ENCODE measurements around the gene BANF2.
A peak's percentile ranks its signal among the peaks of the same experiment; 100 is the strongest.

BANF2 gene

GRCh38 chr20:17664025-17664633, 35.6 kb upstream of the BANF2 start:
- DNase-seq, result no peak

DNA sequence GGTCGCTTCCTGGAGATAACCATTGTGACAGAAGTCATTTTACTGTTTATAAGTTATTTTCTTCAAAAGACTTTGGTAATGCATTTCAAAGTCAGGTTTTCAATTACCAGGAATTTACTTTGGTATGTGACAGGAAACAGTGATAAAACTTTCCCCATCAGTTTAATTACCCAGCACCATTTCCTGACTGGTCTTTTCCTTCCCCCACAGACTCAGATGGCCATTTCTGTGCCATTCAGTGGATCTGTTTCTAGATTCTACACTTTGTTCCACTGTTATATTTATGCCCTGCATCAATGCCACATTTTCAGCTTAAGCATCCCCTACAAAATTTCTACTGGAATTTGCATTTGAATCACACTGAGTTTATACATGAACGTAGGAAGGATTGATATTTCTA, 34.0 kb upstream of the BANF2 start:
- DNase-seq, result no peak

DNA sequence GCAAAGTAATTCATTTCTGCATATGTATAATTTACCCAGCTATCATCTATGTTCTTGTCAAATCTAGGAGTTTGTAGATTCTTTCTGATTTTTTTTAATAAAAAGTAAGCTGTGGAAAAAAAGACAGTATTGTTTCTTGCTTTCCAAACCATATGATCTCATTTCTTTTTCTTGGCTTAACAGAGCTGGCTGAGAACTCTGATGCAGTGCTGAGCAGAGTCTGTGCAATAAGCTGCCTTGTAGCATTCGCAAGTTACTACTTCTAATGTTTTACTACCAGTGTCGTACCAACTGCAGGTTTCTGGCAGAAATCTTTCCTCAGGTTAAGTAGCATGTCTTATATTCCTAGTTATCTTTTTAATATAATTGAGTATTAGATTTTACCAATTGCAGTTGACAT, 33.3 kb upstream of the BANF2 start:
- no peak for DNase-seq

DNA sequence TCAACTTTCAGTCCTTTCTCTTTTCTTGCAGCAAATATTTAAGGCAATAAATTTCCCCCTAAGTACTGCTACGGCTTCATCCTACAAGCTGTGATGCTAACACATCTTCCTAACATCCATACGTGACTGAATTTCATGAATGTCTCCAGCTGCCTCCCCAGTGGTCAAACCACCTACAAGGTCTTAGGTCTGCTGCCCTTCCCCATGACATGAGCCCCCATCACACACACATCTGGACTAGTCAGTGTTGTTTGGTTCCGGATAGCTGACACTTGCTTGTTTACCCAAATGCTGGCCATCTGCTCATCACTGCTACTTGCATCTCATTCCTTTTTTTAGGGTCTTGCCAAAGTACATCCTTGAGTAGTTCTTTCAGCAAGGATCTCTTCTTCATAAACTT, 32.3 kb upstream of the BANF2 start:
- no peak for DNase-seq

GRCh38 chr20:17668432-17668831, 31.3 kb upstream of the BANF2 start:
- DNase-seq, result no peak

DNA sequence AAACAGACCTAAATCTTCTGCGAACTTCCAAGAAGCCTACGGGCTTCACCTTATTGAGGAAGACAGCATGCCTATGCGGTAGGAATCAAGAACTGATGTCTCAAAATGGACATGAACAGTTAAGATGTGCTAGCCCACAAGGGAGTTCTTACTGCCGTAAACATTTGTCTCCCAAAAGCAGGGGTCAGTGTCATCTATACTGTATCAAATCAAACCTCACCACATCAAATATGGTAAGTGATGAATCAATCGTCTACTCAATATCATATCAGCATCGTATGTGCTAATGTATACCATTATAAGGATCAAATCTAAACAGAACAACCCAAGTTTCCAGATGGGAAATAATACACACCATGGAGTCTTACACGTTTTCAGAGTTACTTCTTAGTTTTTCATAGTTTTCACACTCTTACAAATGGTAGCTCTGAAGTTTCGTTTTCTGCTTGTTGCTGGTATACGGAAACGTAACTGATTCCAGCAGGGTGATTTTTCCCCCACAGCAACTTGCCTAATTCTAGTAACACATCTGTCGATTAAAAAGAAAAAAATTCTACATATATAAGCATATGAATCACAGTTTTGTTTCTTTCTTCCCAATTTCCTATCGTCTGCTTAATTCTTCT, 30.3 kb upstream of the BANF2 start:
- no peak for DNase-seq

GRCh38 chr20:17671011-17671410, 28.8 kb upstream of the BANF2 start:
- no peak for DNase-seq

GRCh38 chr20:17671565-17671964, 28.2 kb upstream of the BANF2 start:
- no peak for DNase-seq

GRCh38 chr20:17673084-17673483, 26.7 kb upstream of the BANF2 start:
- no peak for DNase-seq

DNA sequence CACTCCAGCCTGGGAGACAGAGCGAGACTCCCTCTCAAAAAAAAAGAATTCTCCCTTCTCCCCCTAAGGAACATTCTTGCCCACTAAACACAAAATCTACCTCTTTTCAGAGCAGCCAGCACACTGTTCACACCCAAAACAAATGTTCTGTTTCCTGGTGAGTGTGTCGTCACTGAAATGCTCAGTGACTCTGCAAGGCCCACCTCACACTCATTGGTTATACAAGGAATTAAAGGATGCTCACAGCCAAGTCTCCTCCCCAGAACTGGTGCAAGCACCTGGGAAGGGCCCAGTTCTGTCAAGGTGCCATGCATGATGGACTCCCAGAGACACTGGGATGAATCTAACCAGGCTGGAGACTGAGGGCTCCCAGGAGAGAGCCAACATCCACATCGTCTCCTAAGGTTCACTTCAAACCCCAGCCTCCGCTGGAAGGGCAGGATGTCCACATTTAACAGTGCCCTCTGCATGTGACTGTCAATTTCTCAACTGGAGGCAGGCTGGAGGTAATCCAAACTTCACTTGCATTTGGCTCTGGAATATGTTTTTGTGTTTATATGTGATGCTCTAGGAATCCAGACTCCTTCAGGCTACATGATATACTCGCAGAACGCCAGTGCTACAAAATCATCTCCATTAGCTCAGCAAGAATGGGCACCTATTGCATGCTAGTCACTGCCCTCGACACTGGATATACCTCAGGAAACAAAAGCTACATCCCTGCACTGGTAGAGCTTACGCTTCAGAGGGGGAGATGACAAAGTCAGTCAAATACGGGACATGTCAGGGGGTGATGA, 24.8 kb upstream of the BANF2 start:
- DNase-seq, result no peak

DNA sequence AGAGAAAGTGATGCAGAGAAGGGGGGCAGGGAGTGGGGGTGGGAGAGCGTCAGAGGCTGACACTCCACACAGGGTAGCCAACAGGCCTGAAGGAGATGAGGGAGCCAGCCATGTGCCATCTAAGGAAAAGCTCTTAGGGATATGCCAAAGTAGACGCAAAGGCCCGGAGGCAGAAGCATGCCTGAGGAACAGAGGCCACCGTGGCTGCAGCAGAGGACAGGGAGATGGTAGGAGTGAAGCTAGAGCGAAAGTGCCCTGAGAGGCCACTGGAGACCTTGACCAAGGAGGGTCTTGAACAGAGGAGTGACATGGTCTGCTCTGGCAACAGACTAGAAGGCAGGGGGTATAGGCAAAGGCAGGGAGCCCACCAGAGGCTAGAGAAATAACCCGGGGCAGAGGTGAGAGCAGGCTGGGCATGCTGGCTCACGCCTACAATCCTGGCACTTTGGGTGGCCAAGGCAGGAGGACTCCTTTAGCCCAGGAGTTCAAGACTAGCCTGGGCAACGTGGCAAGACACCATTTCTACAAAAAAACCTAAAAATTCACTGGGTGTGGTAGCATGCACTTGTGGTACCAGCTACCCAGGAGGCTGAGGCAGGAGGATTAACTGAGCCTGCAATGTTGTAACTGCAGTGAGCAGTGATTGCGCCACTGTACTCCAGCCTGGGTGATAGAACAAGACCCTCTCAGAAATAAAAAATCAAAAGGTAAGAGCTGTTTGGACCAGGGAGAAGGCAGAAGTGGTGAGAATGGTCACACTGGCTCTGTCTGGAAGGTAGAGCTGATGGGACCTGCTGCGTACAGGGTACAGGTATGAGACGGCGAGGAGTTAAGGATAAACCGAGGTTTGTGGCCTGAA, 24.0 kb upstream of the BANF2 start:
- no peak for DNase-seq

DNA sequence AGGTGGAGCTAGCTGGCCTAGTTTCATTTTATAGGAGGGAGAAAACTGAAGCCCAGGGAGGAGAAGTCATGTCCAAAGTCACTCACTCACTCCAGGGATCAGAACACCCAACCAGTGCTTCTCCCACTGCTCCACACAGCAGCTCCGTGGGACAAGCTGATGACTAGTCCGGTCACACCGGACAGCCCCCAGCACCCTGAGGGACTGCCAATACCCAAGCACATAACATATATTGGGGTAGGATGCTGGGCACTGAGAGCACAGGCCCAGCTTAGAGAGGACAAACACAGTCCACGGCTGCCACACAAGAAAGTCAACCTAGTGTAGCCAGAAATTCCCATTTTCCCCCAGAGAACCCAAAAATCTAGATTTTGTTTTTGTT, 23.4 kb upstream of the BANF2 start:
- no peak for DNase-seq

- no peak for DNase-seq
These were observed 22.8 kb upstream of the BANF2 start for GRCh38 chr20:17676942-17677341.

DNA sequence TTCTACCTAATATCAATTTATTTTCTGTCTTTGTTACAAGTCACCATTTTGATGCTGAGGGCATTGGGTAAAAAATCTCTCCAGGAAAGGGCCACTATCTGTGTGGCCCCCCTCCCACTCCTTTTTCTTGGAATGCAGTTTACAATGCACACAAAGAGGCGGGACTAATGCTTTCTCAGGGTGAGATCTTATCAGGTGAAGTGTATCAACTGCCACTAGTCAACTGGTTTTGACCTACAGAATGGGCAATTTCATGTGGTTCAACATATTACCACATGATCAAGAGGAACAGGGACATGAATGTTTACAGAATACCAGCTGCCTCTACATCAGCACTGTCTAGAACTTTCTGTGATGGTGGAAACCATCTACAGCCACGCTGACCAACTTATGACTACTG, 21.5 kb upstream of the BANF2 start:
- DNase-seq, result no peak

GRCh38 chr20:17678886-17679285, 20.9 kb upstream of the BANF2 start:
- DNase-seq, result no peak

DNA sequence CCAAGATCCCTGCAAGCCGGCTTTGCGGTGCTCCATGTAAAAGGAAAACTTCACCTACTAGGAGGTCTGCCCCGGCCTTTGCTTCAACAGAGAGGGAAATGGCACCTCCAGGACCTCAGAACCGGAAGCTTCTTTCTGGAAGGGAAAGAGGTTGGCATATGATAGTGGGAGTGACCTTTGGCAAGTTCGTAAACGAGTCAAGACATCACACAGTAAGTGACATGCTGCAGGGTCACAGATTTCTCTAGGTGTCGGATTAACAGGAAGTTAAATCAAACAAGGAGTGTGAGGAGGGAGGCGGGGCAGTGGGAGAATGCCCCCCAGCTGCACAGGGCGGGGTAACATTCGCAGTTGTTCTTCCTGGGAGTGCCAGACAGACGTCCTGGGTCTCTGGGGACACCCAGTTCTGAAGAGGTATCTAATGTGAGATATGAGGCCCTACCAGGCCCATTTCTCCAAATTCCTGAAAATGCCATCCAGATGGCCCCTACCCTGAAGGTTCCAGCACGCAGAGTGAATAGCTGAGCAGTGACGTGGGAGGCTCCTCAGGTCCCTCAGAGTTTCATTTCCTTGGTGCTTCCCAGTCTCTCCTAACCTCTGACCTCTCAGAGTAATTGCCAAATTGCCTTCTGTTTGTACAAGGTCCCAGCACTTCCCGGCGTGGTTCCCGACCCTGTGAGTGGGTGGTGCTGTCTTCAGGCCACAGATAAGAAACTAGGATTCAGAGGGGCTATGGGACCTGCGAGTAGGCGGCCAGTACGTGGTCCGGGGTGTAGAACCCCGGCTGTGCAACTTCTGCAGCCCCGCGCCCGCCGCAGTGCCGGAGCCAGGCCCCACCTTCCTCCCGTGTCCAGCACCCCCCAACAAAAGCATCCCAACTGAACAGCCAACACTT, 19.6 kb upstream of the BANF2 start:
- DNase-seq, result no peak

GRCh38 chr20:17680836-17681725, 18.7 kb upstream of the BANF2 start:
- peak in 1 of 2 experiments; percentile 87 for DNase-seq

DNA sequence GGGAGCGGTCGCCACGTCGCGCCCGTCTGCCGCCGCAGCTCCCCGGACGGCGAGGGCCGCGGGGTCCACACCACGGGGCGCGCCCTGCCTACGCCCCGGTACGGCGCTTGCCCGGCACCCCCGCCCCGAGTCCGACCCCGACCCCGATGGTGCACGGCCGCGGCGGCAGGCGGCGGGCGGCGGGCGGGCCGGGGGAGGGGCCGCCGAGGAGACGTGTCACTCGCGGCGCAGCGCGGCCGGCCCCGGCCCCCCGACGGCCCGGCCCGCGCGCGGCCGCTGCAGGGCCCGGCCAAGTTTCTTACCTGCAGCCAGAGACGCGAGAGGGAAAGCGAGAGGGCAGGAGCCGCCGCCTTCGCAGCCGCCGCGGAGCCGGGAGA, 18.1 kb upstream of the BANF2 start:
- no peak for DNase-seq

GRCh38 chr20:17682103-17682888, 17.5 kb upstream of the BANF2 start, which contains the start of gene RRBP1:
Gene RRBP1, minus strand, starts transcription at chr20:17682242. Its CDS starts 21,735 bp downstream, at chr20:17660507.
- peak; percentile 93 to 99 for DNase-seq

DNA sequence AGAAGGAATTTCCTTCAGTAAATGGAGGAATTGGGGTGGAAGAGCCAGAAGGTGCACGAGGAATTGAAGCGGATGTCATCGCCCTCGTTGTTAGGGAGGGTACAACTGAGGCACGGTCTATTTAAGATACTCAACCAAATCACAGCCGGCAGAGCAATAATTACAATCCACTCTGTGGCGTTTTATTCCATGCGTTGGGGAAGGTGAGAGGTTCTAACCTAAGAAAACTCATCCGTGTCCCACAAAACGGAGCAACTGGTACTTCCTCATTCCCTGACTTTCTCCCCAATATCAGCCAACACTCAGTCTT, 16.9 kb upstream of the BANF2 start:
- DNase-seq, result no peak
